ENCODE data around the gene HMGCLL1.

HMGCLL1 gene

GRCh38 chr6:55530931-55531330, 48.1 kb downstream of the HMGCLL1 start:
- DNase-seq, result no peak

DNA sequence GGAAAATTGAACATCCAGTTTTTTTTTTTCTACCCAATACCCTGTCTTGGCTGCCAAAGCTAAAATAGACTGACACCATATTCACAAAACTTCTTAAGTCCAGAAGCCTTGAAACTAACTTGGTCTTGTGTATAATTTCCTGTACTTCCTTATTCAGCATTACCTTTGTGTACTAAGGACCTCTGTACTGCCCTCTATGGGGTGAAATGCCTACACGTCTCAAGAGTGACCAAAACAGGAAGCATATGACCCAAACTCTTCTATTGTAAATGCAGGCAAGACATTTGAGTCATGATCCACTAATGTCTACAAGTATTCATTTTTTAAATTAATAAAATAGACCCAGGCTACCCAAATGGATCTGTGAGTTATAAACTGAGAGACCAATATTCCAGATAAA, 50.4 kb downstream of the HMGCLL1 start:
- DNase-seq, result no peak

- no peak for DNase-seq
Observed at GRCh38 chr6:55524441-55524840, 54.6 kb downstream of the HMGCLL1 start.

GRCh38 chr6:55518529-55519060, 60.4 kb downstream of the HMGCLL1 start:
- no peak for DNase-seq

- no peak for DNase-seq
Observed at GRCh38 chr6:55516736-55517135, 62.3 kb downstream of the HMGCLL1 start.

GRCh38 chr6:55512904-55513303, 66.1 kb downstream of the HMGCLL1 start:
- DNase-seq, result no peak

GRCh38 chr6:55511122-55511800, 67.7 kb downstream of the HMGCLL1 start:
- DNase-seq, result no peak

GRCh38 chr6:55499591-55499990, 79.4 kb downstream of the HMGCLL1 start:
- DNase-seq, result no peak

- DNase-seq, result no peak
Observed at GRCh38 chr6:55497694-55498093, 81.3 kb downstream of the HMGCLL1 start.

GRCh38 chr6:55496201-55496600, 82.8 kb downstream of the HMGCLL1 start:
- no peak for DNase-seq

GRCh38 chr6:55495277-55495676, 83.7 kb downstream of the HMGCLL1 start:
- DNase-seq, result no peak

DNA sequence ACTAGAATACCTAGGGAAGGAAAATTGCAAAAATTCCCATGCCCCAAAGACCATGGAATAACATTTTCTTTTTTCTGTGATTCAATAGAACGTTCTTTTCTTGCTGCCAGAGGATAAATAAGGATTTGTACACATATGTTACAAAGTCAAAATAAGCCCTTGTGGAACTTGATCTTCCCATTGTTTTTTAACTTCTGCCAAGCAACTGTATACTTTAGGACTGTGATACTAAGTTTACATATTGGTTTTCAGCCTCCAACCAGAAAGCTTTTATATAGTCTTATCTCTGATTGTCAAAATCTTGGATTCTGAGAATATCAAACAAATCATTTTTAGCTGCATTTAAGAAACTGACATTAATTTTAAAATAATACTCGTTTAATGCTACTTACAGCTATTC, 84.6 kb downstream of the HMGCLL1 start:
- no peak for DNase-seq

GRCh38 chr6:55492259-55492658, 86.7 kb downstream of the HMGCLL1 start:
- no peak for DNase-seq

GRCh38 chr6:55490871-55491270, 88.1 kb downstream of the HMGCLL1 start:
- DNase-seq, result no peak

DNA sequence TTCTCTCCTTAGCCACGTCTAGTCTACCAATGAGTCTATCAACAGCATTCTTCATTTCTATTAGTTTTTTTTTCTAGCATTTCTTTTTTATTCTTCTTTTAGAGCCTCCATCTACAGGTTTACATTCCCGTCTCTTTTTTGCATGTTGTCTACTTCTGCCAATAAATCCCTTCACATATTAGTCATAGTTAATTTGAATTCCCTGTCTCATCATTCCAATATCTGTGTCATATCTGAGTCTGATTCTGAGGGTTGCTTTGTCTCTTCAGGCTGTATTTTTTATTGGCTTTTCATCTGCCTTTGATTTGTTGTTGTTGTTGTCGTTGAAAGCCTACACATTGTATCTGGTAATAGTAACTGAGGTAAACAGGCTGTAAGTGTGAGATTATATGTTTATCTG, 104.6 kb downstream of the HMGCLL1 start:
- DNase-seq, result no peak

DNA sequence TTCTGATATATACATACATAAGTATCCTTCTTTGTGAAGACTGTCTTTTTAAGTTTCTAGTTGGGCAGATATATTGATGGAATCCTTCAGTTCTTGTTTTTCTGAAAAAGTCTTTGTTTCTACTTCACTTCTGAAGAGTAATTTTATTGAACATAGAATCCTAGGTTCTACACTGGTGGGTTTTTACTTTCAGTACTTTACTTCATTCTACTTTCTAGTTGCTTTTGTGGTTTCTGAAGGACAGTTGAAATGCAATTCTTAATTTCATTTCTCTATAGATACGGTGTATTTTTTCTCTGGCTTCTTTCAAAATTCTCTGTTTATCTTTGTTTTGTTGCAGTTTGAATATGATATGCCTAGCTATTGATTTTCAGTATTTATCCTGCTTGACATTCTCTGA, 105.3 kb downstream of the HMGCLL1 start:
- DNase-seq, result no peak

- no peak for DNase-seq
Observed at GRCh38 chr6:55469951-55470366, 109.0 kb downstream of the HMGCLL1 start.

GRCh38 chr6:55456016-55456415, 123.0 kb downstream of the HMGCLL1 start:
- no peak for DNase-seq

DNA sequence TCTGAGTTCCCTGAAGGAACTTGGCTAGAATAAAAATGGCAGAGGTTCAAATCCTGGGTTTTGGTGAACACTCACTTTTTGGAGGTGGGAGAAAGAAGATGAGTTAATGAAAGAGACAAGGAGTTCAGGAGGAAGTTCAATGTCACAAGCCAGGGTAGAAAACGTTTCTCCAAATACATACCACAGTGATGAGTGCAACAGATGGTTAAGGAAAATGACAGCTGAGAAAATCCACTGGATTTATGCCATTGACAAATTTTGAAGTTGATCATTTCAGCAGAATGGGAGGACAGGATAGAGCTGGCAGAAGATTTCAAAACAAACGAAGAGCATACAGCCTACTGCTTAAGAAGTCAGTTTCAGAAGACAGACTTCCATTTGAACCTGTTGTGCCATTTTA, 129.0 kb downstream of the HMGCLL1 start:
- DNase-seq, result no peak

DNA sequence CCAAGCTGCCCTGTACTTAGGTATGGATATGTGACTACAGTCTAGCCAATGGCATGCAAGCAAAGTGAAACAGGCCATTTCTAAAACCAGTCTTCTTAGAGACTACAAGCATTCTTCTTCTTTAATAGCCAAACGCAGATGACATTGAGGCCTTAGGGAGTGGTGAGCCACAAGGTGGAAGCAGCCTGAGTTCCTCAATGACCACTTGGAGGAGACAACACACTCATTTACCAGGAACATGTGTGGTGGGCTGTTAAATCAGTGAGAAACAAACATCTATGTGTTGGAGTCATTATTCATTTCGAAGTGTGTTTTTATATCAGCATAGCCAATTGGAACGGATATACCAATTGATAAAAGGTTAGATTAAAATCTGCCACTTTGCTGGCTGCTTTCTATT, 129.8 kb downstream of the HMGCLL1 start:
- DNase-seq, result no peak

DNA sequence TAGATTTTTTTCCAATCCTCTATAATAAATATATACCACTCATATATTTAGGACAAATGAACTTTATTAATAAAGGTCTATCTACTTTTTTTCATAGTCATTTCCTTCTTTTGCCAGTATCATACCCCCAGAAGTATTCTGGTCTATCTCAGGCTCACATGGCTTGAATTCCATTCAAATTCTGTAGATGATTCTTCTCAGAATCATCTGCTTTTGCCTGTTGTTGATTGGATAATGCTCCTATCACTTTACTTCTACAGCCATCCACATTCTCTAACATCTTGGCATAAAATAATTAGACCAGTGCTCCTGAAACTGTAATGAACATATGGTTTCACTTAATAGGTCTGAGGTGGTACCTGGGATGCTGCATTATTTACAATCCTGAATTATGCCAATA, 130.5 kb downstream of the HMGCLL1 start:
- no peak for DNase-seq

DNA sequence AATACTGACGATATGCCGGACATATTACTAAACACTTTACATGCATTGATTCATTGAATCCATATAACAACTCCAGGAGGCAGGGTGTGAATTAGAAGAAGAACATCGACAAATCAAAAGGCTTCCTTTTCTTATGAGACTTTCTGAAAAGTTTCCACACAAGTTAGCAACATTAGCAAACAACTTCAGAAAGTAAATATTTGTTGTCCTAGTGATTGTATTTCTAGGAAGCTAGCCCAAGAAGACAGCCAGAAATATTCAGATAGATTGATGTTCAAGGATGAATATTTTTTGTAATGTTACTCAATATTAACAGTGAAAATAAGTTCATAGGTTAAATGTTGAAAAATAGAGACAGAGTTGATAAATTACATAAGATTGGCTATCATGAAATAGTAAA, 131.1 kb downstream of the HMGCLL1 start:
- no peak for DNase-seq

GRCh38 chr6:55445648-55446204, 133.3 kb downstream of the HMGCLL1 start:
- DNase-seq, result peak; percentile 6

DNA sequence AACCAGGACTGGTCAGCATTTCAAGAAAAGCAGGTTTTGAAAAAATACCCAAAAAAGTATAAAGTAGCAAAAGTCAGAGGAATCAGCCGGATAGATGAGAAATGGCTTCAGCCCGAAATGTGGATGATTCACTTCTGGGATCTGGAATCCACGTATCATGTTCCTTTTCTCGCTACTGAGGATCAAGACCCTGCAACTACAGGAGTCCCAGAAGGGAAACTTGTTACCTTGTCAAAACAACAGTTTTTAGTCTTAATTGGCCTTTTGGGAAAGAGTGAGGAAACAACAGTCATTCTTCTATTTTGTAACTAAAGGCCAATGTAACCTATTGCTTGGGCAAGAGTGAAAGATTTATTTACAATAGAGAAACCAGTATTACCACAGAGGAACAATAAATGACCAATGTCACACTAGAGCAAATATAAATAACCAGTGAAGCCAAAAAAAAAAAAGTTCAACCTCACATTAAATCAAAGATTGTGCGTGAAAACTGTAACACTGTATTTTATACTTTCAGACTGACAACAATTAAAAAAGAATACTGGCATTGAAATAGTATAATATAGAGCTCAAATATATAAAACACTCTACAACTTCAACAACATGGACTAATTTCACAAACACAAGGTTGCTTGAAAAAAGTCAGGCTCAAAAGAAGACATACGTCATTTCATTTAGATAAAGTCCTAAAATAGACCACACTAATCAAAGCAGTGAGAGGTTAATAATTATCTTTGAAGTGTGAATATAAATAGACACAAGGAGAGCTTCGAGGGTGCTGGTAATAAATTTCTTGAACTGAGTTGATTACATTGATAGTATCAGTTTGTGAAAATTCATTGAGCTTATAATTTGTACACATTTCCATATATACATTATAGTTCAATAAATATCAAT, 135.5 kb downstream of the HMGCLL1 start:
- DNase-seq, result no peak
